DLD1 (cell line): ENCODE data around the gene SLCO1B1.

Source experiments
- in situ Hi-C: cut with HindIII; loops from 2 replicates; pipeline ENCODE4 v1.10.0; 2017; ENCODE audit warnings: low sequenced_read_pairs

The SLCO1B1 gene

DNA sequence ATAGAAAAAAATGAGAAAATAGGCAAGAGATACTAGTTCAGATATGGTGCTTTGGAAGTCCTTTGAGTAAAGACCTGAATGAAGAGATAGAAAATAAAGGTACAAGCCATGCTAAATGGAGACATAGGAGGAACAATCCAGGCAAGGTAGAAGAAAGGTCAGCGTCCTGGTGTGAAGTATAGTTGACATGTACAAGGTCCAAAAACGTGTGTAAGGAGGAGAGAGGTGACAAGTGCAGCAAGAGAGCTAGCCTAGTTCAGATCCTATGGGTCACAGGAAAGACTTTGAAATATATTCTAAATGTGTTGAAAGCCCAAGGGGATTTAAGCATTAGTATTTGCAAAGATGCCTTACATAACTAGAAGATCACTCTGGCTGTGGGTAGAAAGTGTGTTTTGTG lies 88.2 kb downstream of the SLCO1B1 start:
- in situ Hi-C loops, result no loop called here

DNA sequence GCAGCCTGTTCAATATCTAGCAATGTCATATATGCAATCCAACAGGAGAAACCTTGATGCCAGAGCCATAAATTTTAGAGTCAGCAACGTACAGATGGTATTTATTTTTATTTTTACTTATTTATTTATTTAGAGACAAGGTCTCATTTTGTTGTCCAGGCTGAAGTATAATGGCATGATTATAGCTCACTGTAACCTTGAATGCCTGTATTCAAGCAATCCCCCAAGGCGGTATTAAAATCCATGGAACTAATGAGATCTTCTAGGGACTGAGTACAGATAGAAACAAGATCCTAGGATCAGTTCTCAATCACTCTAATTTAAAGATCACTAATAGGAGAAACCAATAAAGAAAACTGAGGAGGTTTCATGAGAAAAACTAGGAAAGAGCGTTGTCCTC lies 89.3 kb downstream of the SLCO1B1 start:
- in situ Hi-C loops, result no loop called here

DNA sequence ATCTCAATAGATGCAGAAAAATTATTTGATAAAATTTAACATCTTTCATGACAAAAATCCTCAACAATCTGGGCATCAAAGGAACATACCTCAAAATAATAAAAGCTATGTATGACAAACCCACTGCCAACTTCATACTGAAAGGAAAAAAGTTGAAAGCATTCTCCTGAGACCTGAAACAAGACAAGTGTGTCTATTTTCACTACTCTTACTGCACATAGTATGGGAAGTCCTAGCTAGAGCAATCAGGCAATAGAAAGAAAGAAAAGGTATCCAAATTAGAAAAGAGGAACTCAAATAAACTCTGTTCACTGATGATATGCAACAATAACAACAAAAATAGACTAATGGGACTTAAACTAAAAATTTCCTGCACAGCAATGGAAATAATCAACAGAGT lies 90.1 kb downstream of the SLCO1B1 start:
- in situ Hi-C loops, result no loop called here

- in situ Hi-C loops, result no loop called here
Measured at GRCh38 chr12:21221778-21222177, 90.8 kb downstream of the SLCO1B1 start.

GRCh38 chr12:21223930-21224329 lies 92.9 kb downstream of the SLCO1B1 start:
- in situ Hi-C loops, result no loop called here

- in situ Hi-C loops, result no loop called here
Measured at GRCh38 chr12:21234395-21234794, 103.4 kb downstream of the SLCO1B1 start.

- in situ Hi-C loops, result no loop called here
Measured at GRCh38 chr12:21239866-21240265, 108.9 kb downstream of the SLCO1B1 start.

- in situ Hi-C loops, result no loop called here
Measured at GRCh38 chr12:21248679-21249078, 117.7 kb downstream of the SLCO1B1 start.

- in situ Hi-C loops, result no loop called here
Measured at GRCh38 chr12:21252070-21252469, 121.1 kb downstream of the SLCO1B1 start.

GRCh38 chr12:21257172-21257571 lies 126.2 kb downstream of the SLCO1B1 start:
- in situ Hi-C loops, result no loop called here

DNA sequence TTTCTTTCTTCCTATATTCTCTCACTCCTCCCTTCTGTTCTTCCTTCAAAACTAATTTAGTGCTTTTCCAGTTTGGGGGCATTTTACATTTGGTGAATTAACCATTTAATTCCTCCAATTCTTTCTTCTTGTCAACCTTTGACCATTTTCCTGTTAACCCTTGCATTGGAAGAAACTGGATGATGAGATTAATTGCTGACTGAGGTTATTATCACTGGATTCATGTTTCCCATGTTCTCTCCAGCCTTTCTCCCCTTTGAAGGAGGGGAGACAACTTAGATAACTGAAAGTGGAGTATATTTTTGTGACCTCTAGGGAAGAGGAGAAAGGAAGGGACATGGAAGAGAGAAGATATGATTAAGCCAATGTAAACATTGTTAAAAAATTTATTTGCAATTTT lies 133.2 kb downstream of the SLCO1B1 start:
- in situ Hi-C loops, result no loop called here

GRCh38 chr12:21265932-21266331 lies 134.9 kb downstream of the SLCO1B1 start:
- in situ Hi-C loops, result no loop called here

GRCh38 chr12:21276826-21277225 lies 145.8 kb downstream of the SLCO1B1 start:
- in situ Hi-C loops, result no loop called here
